ENCODE measurements around the gene TACC2.
A peak's percentile ranks its signal among the peaks of the same experiment; 100 is the strongest.

The TACC2 gene

DNA sequence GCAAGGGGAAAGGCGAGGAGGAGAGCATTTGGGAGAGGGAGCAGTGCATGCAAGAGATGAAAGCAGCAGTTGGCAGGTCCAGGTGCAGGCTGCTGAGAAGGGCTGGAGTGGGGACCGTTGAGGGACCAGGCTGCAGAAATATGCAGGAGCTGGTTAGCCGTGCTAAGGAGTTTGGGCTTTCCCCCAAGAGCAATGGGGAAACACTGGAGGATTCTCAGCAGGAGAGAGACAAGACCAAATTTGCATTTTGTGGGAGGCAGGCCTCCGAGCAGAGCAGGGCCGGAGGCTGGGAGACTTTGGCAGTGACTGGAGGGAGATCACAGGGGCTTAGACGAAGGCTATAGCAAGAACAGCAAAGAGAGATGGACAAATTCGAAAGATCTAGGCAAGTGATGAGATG is 293.9 kb downstream of the TACC2 start:
- no peak for DNase-seq

DNA sequence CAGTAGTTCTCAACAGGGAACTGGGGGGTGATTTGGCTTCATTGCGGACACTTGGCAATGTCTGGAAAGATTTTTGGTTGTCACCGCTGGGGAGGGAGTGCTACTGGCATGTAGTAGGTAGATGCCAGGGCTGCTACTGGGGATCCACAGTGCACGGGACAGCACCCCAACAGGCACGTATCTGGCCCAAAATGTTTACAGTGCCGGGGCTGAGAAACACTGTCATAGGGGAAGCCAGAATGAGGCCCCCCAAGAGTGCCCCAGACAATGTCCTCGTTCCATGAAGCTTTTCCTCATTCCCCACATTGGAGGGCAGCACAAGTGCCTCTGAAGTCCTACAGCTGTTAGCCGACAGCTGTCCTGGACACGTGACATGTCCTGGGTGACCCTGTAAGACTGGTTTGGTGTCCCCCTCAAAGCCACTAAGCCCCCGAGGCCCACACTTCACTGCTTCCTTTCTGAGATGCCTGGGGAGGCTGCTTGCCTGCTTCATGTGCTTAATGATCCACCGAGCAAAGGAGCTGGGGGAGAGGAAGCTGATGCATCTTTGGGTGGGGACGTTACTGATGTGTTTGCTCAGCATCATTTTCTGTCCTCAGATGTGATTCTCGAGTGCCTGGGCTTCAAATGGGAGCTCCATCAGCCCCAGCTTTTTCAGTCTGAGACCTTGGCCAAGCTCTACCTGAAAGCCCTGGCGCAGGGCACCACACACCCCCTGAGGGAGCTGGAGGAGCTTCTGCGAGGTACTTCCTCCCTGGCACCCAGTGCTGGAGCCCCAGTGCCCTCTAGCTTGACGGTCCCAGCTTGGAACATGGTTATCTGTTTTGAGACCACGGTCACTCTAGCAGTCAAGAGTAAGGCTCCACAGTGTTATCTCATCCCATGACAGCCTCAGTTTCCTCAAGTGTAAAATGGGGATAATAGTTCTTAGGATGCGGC is 296.8 kb downstream of the TACC2 start:
- no peak for DNase-seq

DNA sequence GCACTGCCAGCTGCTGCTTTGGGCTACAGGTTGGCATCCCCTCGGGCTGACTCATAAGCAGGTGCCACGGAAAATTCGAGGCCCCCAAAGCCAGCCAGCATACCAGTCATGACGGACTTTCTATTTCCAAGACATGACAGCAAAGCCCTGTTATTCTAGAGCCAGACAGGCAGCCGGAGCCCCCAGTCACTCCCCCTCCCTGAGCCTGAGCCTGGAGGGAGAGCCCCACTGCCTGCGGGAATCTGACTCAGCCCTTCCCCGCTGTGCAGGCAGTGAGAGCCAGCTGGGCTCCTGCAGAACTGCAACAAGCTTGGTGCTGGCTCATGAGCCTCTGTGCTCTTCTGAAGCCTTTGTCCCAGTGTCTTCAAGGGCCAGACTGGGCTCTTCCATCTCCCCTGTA is 297.9 kb downstream of the TACC2 start:
- peak; percentile 29 for DNase-seq

DNA sequence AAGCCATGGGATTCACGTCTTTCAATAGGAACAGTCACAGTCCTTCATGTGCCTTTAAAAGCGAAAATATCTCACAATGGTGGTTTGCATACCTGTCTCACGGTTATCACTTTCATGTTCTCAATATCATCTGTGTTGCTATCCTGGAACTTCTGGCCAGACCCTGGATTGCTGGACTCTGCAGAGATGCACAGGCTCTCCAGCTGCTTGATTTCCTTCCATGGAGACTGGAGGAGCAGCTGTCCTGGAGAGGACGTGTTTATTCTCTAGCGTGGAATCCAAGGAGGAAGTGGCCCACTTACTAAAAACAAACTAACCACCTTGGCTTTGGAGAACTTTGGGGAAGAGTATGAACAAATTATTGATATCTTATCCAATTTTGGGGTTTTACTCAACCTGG is 298.6 kb downstream of the TACC2 start:
- DNase-seq, result no peak

DNA sequence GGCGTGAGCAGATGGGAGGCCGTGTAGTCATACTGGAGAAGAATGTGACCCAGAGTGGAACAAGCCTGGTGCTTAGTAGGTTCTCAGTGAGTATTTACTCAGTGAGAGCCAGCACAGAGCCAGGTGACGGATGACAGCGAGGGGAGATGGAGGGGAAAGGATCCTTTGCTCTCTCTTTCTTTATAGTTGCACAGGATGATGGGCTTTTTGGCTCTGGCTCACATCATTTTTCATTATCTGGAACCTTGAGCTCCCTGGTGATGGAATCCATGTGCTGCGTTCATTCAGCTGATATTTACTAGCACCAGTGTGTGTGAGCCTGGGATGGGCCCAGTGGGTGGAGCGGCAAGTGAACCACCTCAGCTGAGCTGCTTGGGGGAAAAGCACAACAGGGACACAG is 299.3 kb downstream of the TACC2 start:
- DNase-seq, result no peak

DNA sequence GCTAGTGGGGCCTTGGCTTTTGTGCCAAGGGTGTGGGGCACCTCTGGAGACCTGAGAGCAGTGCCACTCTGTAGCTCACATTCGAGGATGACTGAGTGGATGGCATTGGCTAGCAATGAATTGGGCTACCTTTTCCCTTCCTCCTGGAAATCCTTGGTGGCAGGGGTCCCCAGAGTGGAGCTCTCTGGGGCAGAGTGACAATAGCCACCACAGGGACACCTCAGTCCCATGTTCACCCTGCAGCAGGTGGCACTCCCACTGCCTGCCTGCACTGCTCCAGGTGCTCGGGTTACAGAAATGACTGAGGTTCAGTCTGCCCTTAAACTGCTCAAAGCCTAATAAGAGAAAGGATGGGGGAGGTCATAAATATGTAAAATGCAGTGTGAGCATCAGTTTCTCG is 300.0 kb downstream of the TACC2 start:
- DNase-seq, result no peak

- no peak for DNase-seq
Observed at GRCh38 chr10:122290334-122290733, 301.4 kb downstream of the TACC2 start.

DNA sequence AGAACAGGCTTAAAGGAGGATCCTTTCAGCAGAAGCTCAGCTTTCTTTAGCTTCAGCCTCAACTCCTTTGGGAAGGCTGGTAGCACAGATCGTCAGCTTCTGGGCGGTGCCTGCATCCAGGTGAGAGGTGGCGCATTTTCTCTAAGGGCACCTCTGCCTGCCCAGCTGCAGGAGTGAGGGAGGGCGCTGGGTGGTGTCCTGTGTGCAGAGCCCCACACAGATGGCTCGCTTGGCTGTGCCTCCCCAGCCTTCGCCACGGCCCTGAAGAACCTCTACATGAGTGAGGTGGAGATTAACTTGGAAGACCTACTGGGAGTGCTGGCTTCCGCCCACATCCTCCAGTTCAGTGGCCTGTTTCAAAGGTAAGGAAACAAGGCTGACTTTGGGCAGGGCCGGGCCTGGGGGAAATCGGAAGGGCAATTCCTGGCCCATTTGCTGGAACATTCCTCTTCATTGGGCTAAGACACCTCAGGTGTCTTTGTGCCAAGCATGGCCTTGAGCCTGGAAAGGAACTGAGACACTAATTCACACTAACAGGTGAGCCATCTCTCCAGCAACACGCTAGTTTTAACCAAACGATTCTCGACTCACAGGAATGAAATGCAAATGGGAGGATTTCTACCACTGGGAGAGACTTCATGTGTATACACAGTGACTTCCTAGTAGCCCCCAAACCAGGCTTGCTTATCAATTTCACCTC is 302.0 kb downstream of the TACC2 start:
- DNase-seq, result no peak

GRCh38 chr10:122291739-122292138 is 302.8 kb downstream of the TACC2 start:
- DNase-seq, result no peak

DNA sequence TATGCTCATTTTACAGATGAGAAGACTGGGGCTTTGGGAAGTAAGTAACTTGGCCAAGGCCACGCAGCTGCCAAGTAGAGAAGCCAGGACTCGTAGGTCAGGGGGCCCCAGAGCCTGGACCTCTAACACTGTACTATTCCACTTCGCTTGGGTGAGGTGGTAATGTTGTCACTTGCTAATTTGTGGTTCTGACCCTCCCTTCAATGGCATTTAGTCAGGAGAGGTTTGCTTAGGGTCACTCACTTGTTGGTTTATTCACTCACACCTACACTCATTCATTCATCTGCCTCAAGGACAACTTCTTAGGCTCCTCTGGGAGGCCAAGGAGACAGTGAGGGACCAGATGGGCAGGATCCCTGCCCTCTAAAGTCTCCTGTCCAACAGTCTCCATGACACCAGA is 303.4 kb downstream of the TACC2 start:
- no peak for DNase-seq

DNA sequence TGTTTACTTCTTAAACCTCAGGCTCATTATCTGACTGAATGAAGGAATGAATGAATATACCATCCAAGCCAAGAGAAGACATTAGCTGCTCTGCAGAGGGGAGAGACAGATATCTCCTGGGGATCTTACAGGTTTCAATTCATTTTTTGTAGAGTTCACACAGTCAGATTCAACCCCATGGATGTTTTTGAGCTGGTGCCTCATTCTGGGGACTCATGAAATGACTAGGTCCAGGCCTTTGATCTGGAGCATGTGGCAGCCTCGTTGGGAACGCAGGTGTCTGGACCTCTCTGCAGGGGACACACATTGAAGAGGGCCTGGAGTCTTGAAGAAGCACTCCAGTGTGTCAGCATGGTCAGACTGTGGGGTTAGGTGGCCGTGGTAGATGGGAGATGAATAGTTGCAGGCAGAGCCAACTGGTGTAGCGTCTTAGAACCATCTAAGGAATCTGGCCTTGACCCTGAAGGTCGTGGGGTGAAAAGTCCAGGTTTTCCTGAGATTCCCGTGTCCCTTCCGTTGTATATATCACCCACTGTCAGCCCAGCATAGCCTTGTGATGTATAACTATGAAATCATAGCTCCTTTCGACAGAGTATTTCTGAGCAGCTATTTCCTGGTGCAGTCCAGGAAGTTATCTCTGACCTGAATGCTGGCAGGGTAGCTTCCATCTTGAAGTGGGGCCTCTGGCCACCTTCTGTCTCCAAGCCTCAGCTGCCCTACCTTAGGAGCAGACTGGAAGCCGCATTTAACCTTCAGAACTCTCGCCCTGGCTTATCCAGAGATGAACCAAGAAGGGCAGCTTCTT is 304.4 kb downstream of the TACC2 start:
- DNase-seq, result no peak

DNA sequence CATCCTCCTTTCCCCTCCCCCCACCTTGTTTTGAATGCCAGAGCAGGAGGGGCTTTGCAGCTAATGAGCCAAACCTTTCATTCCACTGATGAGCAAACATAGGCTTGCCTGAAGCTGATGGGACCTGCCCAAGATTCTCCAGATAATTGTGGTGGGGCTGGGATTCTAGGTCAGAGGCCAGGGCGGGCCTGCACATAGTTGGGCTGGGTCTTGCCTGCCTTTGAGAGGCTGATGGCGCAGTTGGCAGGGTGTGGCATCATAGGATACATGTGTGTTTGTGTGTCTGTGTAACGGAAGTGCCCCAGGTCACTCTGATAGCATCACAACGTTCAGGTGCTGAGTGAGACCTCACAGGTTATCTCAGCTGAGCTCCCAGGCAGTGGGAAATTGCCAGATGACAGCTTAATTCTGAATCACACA is 305.0 kb downstream of the TACC2 start:
- no peak for DNase-seq

DNA sequence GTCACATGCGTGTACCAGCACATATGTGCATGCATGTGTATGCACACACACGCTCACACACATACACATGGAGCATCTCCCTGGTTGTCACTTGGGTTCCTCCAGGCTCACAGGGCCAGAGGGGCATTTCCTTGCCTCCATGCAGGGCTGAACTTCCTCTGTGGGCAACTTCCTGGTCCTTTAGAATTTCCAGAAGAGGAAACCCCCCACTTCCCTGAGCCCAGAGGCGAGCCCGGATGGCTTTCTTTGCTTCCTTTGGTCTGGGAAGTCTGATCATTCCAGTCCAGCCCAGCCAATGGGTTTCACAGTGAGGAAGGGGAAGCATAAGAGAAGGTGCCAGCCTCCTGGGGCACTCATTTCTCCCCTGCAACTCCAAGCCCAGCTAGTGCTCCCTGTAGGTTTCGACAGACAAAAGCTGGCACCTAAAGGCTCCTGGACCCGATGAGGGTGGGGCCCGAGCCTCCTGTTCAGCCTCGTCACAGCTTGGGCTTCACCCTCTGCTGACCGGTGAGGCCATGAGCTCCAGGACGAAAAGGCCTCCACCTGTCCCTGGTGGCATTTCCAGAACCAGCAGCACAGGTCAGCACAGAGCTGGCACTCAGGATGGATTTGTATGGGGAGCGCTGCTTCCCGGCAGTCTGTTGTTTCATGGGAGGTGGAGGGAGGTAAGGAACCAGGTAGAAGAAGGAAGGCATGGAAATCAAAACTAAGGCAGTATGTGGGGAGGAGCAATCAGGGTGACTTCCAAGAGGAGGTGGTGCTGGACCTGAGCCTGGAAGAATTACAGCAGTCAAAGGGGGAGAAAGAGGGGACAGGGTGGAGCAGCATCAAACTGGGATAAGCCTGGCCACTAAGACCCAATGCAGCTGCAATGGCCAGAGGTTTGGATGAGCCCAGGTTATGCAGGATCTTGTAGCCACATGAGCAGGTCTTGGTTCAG is 305.8 kb downstream of the TACC2 start:
- no peak for DNase-seq

DNA sequence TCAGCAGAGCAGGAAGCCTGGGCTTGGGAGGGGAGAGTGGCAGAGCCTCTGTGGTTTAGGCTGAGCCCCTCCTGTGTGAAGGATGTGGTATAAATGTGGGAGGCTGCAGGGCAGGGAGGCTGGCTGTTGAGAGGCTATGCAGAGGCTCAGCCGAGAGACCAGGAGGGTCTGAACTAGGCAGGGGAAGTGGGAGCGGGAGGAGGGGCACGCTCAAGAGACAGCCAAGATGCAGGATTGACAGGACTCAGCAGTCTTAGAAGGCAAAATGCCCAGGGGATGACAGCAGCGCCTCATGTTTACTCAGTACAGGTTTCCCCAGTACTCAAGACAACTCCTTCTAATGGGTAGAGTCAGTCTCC is 306.5 kb downstream of the TACC2 start:
- no peak for DNase-seq

GRCh38 chr10:122296363-122297120 is 307.6 kb downstream of the TACC2 start:
- DNase-seq, result no peak

GRCh38 chr10:122297583-122297982 is 308.6 kb downstream of the TACC2 start:
- no peak for DNase-seq

DNA sequence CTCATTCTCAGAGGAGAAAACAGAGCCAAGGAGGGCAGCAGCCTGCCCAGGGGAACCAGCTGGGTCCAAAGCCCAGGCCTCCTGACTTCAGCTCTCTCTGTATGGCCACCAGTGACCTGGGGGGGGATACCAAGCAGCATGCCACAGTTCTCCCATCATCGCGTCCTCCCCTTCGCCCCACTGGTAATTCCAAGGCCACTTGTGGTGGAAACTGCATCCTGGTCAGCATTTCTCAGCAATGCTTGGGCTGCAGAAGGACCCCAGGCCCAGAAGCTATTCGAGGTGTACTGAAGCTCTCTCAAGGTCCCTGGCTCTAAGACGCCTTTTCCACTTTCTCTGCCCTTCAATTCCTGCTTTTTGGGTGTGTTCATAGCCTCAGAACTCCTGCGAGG is 309.2 kb downstream of the TACC2 start:
- DNase-seq, result no peak

DNA sequence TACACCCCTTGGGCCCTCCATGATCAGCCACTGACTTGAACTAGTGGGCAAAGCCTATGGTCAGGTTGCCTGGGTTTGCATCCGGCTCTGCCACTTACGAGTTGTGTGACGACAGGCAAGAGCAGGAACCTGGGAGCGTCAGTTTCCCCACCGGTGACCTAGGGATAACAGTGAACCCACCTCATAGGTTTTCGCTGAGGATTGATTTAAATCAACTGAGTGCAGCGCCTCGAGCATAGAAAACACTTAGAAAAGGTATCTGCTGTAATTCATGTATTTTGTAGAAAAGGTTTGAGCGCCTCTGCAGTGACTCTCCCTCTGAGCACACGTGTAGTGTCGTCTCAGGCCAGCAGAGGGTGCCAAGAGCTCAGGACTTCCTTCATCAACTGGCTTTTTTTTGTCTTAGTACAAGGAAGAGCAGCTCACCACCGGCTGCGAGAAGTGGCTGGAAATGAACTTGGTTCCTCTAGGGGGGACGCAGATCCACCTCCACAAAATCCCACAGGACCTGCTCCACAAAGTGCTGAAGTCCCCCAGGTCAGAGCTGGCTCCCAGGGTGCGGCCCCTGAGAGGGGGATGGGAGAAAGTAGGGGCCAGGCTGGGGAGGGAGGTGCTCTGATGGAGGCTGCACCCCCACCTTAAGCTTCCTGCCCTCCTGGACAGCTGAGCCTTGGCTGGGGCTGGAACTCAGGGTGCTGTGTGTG is 309.8 kb downstream of the TACC2 start:
- DNase-seq, result peak; percentile 12

DNA sequence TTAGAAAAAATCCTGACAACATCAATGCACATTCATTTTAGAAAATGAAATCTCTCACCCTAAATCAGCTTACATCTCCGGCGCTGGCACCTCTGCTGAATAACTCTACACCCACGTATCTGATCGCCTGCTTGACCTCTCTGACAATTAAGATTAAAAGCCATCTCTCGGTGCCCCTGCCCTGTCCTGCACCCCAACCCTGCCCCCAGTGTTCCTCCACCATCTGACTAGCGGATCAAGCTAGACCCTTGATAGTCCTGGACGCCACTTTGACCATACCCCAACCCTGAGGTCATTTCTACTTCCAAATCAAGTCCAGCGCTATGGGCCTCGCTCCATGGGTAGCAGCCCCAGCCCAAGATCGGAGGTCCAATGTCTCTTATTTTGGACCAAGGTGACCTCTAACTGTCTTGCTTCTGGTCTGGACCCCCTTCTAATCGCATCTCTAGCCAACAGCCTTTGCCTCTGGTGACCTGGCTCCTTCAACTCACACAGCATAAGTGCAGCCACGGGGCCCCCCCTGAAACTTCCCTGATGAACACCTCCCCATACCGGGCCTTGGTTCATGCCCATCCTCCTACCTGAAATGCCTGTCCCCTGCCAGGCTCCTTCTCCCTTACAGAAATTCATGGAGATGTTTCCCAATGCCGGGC is 310.6 kb downstream of the TACC2 start:
- DNase-seq, result no peak

GRCh38 chr10:122301055-122301810 is 312.3 kb downstream of the TACC2 start:
- DNase-seq, result no peak
